Measurements from ENCODE around the gene TC2N.
"Not testable (repeated sequence)": the region's sequence is repeated elsewhere in the genome, so short reads cannot be mapped to it uniquely, and the experiment has no call there.

Gene TC2N

DNA sequence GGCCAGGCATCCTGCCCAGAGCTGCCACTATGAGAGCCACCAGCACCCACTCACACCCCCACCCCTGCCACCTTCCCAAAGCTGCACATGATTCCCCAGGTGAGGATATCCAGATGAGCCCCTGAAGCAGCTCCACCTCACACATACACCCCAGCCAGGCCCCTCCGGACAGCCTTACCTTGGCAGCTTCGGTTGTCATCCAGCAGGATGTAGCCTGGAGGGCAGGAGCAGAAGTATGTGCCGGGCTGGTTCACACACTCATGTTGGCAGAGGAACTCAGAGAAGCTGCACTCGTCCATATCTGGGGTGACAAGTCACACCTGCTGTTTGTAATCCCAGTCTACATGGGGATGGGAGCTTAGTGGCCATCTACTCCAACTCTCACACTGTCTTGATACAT lies 15.4 kb upstream of the TC2N start:
- Mint-ChIP-seq H3K36me3 (ENCODE audit: low read depth) (peaks cover 5% of the 10 kb centered on the region), H3K4me1 (ENCODE audit: low read depth) (peaks cover 21% of the 10 kb centered on the region), H3K9me3 (no peaks in the 10 kb centered on the region), H3K27ac (no peak overlapping the region), H3K27me3 (ENCODE audit: low read depth) (no peaks in the 10 kb centered on the region), H3K4me3 (no peak overlapping the region)

DNA sequence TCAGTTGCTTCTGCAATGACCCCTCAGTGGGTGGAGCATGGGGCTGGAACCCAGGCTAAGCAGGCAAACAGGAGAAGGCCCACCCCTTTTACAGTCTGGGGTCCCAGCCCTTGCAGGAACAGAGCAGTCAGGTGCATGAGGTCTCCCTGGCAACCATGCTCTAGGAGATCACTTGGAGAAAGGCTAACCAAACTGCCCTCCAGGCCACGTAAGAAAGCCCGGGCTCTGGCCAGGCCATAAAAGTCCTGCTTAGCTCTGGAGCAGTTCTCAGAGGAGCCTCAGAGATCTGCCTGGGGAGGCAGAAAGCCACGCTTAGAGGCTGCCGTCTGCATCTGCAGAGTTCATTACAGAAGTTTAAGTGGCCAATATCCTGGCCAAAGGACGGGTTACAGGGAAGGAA lies 15.0 kb upstream of the TC2N start:
- H3K27ac Mint-ChIP-seq: no peak overlapping the region
- no peaks in the 10 kb centered on the region for H3K27me3 Mint-ChIP-seq (ENCODE audit: low read depth)
- H3K36me3 Mint-ChIP-seq (ENCODE audit: low read depth): peaks cover 5% of the 10 kb centered on the region
- no peak overlapping the region for H3K4me3 Mint-ChIP-seq
- no peaks in the 10 kb centered on the region for H3K9me3 Mint-ChIP-seq
- H3K4me1 Mint-ChIP-seq (ENCODE audit: low read depth): peaks cover 25% of the 10 kb centered on the region

DNA sequence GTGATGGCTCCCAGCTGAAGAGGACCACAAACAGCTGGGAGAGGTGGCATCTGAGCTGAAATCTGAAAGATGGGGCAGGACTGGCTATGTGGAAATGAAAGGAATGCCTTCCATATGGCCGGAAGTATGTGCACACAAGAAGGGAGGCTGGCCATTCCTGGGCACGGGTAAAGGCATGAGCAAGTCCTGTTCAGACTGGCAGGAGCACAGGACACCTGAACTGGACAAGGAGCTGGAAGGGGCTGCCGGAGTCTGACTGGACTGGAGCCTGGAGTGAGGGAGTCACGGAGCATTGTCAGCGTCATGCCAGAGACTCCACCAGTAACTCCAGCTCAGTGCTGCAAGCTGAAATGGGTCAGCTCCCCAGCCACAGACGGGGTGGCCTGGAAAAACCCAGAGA lies 11.9 kb upstream of the TC2N start:
- H3K4me3 Mint-ChIP-seq: no peak overlapping the region
- peaks cover 5% of the 10 kb centered on the region for H3K36me3 Mint-ChIP-seq (ENCODE audit: low read depth)
- H3K27me3 Mint-ChIP-seq (ENCODE audit: low read depth): no peaks in the 10 kb centered on the region
- no peaks in the 10 kb centered on the region for H3K9me3 Mint-ChIP-seq
- H3K4me1 Mint-ChIP-seq (ENCODE audit: low read depth): peaks cover 49% of the 10 kb centered on the region
- H3K27ac Mint-ChIP-seq: no peak overlapping the region

GRCh38 chr14:91878274-91878673 lies 10.9 kb upstream of the TC2N start:
- Mint-ChIP-seq H3K27ac (no peak overlapping the region), H3K9me3 (no peaks in the 10 kb centered on the region), H3K27me3 (ENCODE audit: low read depth) (no peaks in the 10 kb centered on the region), H3K36me3 (ENCODE audit: low read depth) (peaks cover 5% of the 10 kb centered on the region), H3K4me3 (no peak overlapping the region), H3K4me1 (ENCODE audit: low read depth) (peaks cover 59% of the 10 kb centered on the region)

DNA sequence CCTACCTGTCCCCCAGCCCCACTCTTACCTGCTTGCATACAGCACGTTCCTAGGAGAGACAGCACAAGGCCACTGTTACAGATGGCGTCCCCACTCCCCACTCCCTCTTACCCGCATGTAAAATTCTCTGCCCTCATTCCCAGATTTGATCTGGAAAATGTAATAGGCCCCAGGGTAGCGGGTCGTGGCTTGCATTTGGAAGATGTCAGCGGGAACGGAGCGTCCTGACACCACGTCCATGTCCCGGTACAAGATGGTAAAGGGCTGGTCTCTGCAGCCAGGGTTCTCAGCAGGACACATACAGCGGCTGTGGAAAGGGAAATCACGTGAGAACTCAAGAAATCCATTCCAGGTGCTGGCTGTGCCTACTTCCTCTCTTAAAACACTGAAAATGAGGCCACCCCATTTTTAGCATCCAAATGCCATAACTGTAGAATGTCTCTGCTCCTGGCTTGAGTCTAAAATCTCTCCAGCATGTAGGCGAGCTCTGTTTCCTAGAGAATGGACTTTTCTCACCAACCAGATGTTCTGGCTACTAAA lies 10.1 kb upstream of the TC2N start:
- Mint-ChIP-seq H3K27ac (no peak overlapping the region), H3K4me3 (no peak overlapping the region), H3K27me3 (ENCODE audit: low read depth) (no peaks in the 10 kb centered on the region)

GRCh38 chr14:91876492-91876891 lies 9.2 kb upstream of the TC2N start:
- Mint-ChIP-seq H3K27ac (no peak overlapping the region), H3K4me1 (ENCODE audit: low read depth) (peaks cover 70% of the 10 kb centered on the region), H3K4me3 (no peak overlapping the region), H3K36me3 (ENCODE audit: low read depth) (peaks cover 5% of the 10 kb centered on the region), H3K9me3 (no peaks in the 10 kb centered on the region), H3K27me3 (ENCODE audit: low read depth) (no peaks in the 10 kb centered on the region)

More for the DNA sequence above, 10.1 kb upstream of the TC2N start:
- Mint-ChIP-seq H3K36me3 (ENCODE audit: low read depth) (peaks cover 5% of the 10 kb centered on the region), H3K9me3 (no peaks in the 10 kb centered on the region), H3K4me1 (ENCODE audit: low read depth) (peaks cover 63% of the 10 kb centered on the region)

DNA sequence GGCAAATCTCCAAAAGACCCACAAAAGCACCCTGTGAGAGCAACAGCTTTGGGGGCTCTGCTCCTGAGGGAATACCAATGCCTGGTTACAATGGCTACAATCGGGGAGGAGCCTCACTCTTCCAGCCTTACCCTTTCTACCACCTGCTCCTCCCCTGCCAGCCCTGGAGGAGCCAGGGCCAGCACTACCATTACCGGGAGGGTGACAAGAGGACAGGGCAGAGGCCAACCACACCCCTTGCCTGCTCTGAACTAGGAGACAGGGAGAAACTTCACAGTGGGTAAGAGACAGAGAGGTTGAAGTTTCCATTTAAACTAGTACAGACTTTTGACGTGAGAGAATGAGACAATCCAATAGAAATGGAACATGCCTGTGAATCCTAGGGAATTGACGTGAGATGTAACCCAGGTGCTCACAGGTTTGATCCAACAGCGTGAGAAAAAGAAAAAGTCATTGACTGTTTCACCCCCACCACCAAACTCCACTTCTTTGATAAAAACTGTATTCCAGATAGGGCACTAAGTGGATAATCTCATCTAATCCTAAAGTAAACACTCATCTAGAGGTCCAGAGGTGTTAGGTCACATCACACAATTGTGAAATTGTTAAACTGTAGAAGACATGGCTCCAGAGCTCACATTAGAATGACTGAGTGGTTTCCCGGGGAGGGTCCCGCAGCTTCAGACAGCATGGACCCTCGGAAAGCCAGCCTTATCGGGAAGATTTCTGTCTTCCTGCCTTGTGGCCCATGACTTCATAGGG lies 8.4 kb upstream of the TC2N start:
- Mint-ChIP-seq H3K27me3 (ENCODE audit: low read depth) (no peaks in the 10 kb centered on the region), H3K36me3 (ENCODE audit: low read depth) (peaks cover 3% of the 10 kb centered on the region), H3K4me1 (ENCODE audit: low read depth) (peaks cover 70% of the 10 kb centered on the region), H3K27ac (peak overlapping the region; percentile 60), H3K9me3 (no peaks in the 10 kb centered on the region), H3K4me3 (no peak overlapping the region)

DNA sequence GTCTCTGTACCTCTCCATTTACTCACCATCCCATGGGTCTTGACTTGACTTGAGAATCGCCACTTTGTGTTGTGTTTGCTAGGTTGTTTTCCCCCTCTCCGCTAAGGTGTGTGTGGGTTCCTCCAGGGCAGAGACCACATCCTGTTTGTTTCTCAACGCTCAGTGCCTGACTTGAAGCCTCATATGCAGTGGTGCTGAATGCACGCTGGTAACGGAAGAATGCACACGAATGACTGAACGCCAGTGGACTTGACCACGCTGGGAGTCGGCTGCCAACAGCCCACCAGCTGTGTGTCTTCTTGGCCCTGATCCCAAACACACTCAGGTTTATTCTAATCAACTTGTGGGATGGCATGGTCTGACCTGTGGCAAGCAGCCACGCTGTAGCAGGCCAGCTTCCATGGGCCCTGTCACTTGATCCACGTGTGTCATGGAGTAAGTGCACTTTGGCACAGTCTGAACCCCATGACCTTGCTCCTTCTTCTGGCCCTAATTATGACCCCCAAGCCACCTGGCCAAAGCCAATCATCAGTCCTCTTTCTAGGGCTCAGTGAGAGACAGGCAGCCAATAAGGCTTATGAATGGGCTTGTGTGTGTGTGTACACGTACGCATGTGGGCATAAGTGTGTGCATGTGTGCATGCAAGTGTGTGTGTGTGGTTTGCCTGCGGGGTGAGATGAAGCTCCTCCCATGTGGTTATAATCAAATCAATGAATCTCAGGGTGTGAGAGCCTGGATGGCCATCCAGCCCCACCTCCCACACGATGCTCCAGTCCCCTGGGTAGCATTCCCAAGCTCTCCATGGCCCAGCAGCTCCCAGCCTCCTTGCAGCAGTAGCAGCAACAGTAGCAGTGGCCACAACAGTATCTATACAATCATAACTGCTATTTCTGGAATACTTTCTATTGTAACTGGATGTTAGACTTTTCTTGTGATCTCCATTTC lies 6.4 kb upstream of the TC2N start:
- Mint-ChIP-seq H3K27ac (peak overlapping the region; percentile 97), H3K36me3 (ENCODE audit: low read depth) (peaks cover 5% of the 10 kb centered on the region), H3K4me1 (ENCODE audit: low read depth) (peaks cover 84% of the 10 kb centered on the region)

DNA sequence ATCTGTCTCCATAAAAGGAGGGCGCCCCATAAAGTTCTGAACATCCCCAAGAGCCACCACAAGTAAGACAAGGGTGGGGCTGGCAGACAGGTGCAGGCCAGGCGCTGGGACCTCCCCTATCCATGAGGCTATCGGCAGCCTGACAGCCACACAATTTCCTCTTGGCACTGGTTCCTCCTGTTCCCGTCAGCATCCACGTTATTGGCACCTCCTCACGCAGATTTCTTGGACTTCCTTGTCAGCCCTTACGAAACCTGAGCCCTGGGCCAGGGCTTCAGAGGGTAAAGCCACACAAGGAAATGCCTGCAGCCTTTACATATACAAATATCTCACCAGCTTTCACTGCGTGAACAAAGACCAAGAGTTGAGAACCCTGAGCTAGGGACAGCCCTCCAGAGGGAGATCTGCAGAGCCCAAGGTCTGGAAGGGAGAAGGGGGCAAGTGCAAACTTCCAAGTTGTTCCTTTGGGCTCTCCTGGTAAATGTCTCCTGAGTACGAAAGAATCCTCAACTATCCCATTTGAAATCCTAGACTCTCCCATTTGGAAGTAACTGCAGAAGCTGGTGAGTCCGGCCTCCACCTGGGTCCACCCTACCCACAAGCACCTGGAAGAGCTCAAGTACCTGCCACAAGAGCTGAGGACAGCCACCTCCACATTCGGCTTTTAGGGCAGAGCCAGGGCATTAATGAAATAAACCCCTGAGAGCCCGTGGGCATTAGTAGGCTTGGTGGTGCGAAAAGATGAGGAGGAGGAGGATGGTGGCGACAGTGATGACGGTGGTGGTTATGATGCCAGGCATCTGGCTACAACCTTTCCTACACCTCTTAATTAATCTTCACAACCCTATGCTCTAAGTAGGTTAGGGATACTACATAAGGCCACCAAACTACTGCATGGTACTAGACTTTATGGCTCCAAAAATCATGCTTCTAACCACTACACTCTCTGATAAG lies 5.5 kb upstream of the TC2N start:
- Mint-ChIP-seq H3K4me1 (ENCODE audit: low read depth) (peaks cover 85% of the 10 kb centered on the region), H3K36me3 (ENCODE audit: low read depth) (peaks cover 2% of the 10 kb centered on the region), H3K9me3 (no peaks in the 10 kb centered on the region), H3K4me3 (peak overlapping the region; percentile 79), H3K27ac (peak overlapping the region; percentile 97), H3K27me3 (ENCODE audit: low read depth) (no peaks in the 10 kb centered on the region)

More for the DNA sequence above, 6.4 kb upstream of the TC2N start:
- Mint-ChIP-seq H3K9me3 (no peaks in the 10 kb centered on the region), H3K4me3 (peak overlapping the region; percentile 79), H3K27me3 (ENCODE audit: low read depth) (no peaks in the 10 kb centered on the region)

- Mint-ChIP-seq H3K27ac (peak overlapping the region; percentile 97), H3K27me3 (ENCODE audit: low read depth) (no peaks in the 10 kb centered on the region), H3K4me1 (ENCODE audit: low read depth) (peaks cover 85% of the 10 kb centered on the region), H3K36me3 (ENCODE audit: low read depth) (peaks cover 7% of the 10 kb centered on the region), H3K4me3 (peak overlapping the region; percentile 79), H3K9me3 (no peaks in the 10 kb centered on the region)
Measured at GRCh38 chr14:91872011-91872501, 4.7 kb upstream of the TC2N start.

DNA sequence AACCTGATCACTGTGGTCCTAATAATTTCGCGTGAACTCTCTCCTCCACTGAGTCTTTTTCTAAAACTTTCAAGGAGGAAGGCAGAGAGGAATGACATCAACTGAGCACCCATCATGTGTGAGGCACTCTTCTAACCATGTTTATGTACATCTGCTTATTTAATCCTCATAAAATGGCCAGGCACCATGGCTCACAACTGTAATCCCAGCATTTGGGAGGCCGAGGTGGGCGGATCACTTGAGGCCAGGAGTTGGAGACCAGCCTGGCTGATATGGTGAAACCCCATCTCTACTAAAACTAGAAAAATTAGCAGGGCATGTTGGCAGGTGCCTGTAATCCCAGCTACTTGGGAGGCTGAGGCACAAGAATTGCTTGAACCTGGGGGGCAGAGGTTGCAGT lies 4.1 kb upstream of the TC2N start:
- H3K4me3 Mint-ChIP-seq: peak overlapping the region; percentile 79
- H3K27ac Mint-ChIP-seq: peak overlapping the region; percentile 97

GRCh38 chr14:91870890-91871289 lies 3.6 kb upstream of the TC2N start:
- no peaks in the 10 kb centered on the region for H3K9me3 Mint-ChIP-seq
- H3K4me3 Mint-ChIP-seq: peak overlapping the region; percentile 83
- H3K27me3 Mint-ChIP-seq (ENCODE audit: low read depth): no peaks in the 10 kb centered on the region
- peaks cover 12% of the 10 kb centered on the region for H3K36me3 Mint-ChIP-seq (ENCODE audit: low read depth)
- H3K27ac Mint-ChIP-seq: peak overlapping the region; percentile 98
- H3K4me1 Mint-ChIP-seq (ENCODE audit: low read depth): peaks cover 77% of the 10 kb centered on the region

More for the DNA sequence above, 4.1 kb upstream of the TC2N start:
- H3K36me3 Mint-ChIP-seq (ENCODE audit: low read depth); H3K27me3 Mint-ChIP-seq (ENCODE audit: low read depth); H3K9me3 Mint-ChIP-seq: not testable (repeated sequence)
- H3K4me1 Mint-ChIP-seq (ENCODE audit: low read depth): peaks cover 80% of the 10 kb centered on the region

DNA sequence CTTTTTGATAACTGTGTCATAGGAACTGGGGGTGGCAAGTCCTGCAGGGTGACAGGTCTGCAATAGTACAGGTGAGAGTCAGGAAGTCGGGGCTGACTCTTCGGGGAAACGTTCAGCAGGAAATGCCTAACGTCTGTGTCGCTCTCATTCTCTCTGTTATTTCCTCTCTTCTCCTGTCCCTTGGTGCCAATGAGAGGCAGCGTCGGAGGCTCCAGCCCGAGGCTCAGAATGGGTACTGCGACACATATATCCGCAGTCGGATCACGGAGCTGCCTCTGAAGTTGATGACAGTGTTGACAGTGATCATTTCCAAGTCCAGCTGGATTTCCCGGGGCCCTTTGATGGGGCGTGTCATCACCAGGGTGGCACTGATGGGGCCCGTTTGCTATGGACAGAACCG lies 2.7 kb upstream of the TC2N start:
- peak overlapping the region; percentile 98 for H3K27ac Mint-ChIP-seq
- no peaks in the 10 kb centered on the region for H3K27me3 Mint-ChIP-seq (ENCODE audit: low read depth)
- H3K4me1 Mint-ChIP-seq (ENCODE audit: low read depth): peaks cover 70% of the 10 kb centered on the region
- H3K9me3 Mint-ChIP-seq: no peaks in the 10 kb centered on the region
- H3K36me3 Mint-ChIP-seq (ENCODE audit: low read depth): peaks cover 15% of the 10 kb centered on the region
- peak overlapping the region; percentile 83 for H3K4me3 Mint-ChIP-seq

GRCh38 chr14:91869556-91869955 lies 2.2 kb upstream of the TC2N start:
- Mint-ChIP-seq H3K9me3 (no peaks in the 10 kb centered on the region), H3K27me3 (ENCODE audit: low read depth) (no peaks in the 10 kb centered on the region), H3K4me3 (peak overlapping the region; percentile 83), H3K27ac (peak overlapping the region; percentile 98), H3K4me1 (ENCODE audit: low read depth) (peaks cover 67% of the 10 kb centered on the region), H3K36me3 (ENCODE audit: low read depth) (peaks cover 16% of the 10 kb centered on the region)

Measured in T-helper 1 cell treated with Interleukin-12 subunit alpha and Interleukin-12 subunit beta and Interleukin-4 antibody, amounts not matched to agents 30 μg/mL and 1 μg/mL, for 36 hours (primary cell).